Measurements from ENCODE around the gene GBP2. TPM values are rescaled to one million over a fixed set of nuclear protein-coding genes. Genes with fewer than 3 reads are reported as not detected.

GBP2 gene
- total RNA-seq, 4 donors from 2014 or later, result 63.0 to 83.6 (median 81.8) TPM

DNA sequence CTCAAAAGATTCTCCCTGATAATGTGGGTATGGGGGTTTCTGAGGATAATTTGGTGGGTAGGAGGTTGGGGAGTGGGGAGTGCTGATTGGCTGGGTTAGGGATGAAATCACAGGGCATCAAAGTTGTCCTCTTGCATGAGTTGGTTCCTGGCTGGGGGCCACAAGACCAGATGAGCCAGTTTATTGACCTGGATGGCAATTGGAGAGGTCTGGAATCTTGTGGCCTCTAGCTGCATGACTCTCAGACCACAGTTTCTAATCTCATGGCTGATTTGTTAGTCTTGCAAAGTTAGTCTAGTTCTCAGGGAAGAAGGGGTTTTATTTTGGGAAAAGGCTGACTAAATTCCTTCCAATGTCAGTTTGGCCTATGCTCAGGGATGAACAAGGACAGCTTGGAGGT, 57.6 kb downstream of the GBP2 start:
- no peak overlapping the region for H3K4me3 ChIP-seq (ENCODE audit: low read depth, poor library complexity, severe bottlenecking)
- intact Hi-C loops (cut with DNase I; ENCODE audit: low total_unique reads), result no loop called here
- DNase-seq (ENCODE audit: low spot score in 2 of 2), result no peak
- TF ChIP-seq POLR2A (IDR thresholded peaks at IDR 0.05), result no peak
- TF ChIP-seq, protein P1, sequence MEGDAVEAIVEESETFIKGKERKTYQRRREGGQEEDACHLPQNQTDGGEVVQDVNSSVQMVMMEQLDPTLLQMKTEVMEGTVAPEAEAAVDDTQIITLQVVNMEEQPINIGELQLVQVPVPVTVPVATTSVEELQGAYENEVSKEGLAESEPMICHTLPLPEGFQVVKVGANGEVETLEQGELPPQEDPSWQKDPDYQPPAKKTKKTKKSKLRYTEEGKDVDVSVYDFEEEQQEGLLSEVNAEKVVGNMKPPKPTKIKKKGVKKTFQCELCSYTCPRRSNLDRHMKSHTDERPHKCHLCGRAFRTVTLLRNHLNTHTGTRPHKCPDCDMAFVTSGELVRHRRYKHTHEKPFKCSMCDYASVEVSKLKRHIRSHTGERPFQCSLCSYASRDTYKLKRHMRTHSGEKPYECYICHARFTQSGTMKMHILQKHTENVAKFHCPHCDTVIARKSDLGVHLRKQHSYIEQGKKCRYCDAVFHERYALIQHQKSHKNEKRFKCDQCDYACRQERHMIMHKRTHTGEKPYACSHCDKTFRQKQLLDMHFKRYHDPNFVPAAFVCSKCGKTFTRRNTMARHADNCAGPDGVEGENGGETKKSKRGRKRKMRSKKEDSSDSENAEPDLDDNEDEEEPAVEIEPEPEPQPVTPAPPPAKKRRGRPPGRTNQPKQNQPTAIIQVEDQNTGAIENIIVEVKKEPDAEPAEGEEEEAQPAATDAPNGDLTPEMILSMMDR (IDR thresholded peaks at IDR 0.05), result no peak

DNA sequence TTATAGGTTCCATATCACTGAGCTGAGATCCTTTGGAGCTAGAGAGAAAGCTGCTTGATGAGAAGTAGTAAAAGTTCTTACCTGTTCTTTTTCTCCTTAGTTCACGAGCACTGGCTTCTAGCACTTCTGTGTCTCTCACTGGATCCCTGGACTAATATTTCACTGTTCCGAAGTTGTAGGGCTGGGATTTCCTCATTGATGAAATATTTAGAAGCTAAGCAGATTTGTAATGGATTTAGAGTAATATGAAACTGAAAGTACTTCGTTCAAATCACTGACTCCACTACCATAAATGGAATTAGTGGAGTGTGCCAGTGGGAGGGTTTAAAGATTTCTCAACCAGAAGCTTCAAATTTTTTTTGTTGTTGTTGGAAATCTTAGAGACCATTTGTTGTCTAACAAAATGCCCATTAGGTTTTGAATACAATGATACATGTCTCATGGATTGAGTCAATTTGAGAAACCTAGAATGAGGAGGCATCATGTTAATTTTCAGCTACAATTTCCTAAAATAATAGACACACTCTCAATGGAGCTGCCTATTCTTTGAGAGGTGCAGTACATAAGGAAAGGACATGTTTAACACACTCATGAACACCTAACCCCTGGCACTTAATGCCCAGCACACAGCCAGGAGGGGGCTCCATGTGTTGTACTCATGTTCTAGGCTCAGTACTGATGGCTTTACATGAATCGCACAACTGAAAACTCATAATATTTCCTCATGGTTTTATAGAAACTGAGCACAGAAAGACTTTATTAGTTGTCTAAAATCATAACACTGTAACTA, 60.6 kb downstream of the GBP2 start, which contains the start of gene GBP1:
Gene GBP1, minus strand, starts transcription at position 130 of the 790 bp plus-strand sequence. CDS start 1,974 bp downstream, outside the sequence.
- TF ChIP-seq, protein P1 (IDR thresholded peaks at IDR 0.05), result no peak
- no peak for TF ChIP-seq POLR2A (IDR thresholded peaks at IDR 0.05)
- peak in 1 of 2 donors; percentile 43 for DNase-seq (ENCODE audit: low spot score in 2 of 2)
- 20 to 24% methylated on average over 4 of the region's 4 CpGs for WGBS, 2 donors
- H3K4me3 ChIP-seq (ENCODE audit: low read depth, poor library complexity, severe bottlenecking), result peak within 1 kb of the TSS; percentile 24
- intact Hi-C loops (cut with DNase I; ENCODE audit: low total_unique reads), result no loop called here

DNA sequence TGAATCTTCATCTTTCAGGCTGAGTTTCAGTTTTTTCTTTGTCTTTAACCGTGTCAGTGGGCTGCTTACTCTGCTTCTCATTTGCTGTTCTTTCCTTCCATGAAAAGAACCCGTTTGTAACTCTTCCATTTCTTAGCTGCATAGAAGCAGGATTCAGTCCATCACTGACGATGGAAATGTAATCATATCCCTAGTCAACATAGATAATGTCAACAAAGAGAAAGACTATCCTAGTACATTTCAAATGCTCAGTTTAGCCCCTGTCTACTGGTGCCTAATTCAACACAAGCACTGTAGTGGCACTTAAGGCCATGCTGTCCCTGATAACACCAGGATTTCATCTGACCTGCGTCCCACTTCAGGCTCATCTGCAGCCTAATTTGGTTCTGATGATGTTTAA, 61.3 kb downstream of the GBP2 start:
- intact Hi-C loops (cut with DNase I; ENCODE audit: low total_unique reads), result no loop called here
- TF ChIP-seq, protein P1 (IDR thresholded peaks at IDR 0.05), result no peak
- TF ChIP-seq POLR2A (IDR thresholded peaks at IDR 0.05), result no peak
- DNase-seq (ENCODE audit: low spot score in 2 of 2), result no peak
- peak overlapping the region; percentile 24 for H3K4me3 ChIP-seq (ENCODE audit: low read depth, poor library complexity, severe bottlenecking)
- WGBS, 2 donors, result 4 to 6% methylated on average over 4 of the region's 4 CpGs

DNA sequence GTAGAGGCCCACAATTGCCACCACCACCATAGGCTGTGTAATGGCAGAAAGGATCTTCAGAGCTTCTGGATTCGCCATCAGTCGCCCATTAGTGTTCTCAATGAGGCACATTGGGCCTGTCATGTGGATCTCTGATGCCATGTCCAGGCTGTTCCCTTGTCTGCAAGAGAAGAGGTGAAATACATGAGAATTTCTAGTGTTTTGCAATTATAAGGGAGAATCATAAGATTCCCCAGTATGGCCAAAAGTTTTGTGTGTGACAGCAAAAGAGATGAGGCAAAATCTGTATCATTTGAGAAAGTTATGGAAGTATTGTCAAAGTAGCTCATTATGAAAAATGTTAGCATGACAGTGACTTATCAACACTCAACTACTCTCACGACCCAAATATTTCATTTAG, 62.8 kb downstream of the GBP2 start:
- H3K4me3 ChIP-seq (ENCODE audit: low read depth, poor library complexity, severe bottlenecking), result no peak overlapping the region
- WGBS, 2 donors, result 91 to 92% methylated on average over 3 of the region's 3 CpGs

DNA sequence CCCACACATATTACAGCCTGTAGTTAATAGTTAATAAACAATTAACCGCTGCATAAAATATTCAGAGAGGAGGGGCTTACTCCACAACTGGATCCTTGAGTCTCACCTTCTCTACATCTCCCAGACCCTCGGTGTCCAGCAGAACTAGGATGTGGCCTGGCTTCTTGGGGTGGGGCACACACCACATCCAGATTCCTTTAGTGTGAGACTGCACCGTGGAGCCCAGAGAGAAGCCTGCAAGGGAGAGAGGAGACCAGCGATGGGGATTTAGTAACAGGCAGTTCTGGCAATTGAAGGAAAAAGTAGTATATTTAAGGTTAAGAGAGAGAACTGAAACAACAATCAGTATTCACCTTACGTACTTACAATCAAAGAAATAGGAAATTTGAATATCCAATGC, 65.8 kb downstream of the GBP2 start:
- DNase-seq (ENCODE audit: low spot score in 2 of 2), result no peak
- H3K4me3 ChIP-seq (ENCODE audit: low read depth, poor library complexity, severe bottlenecking), result no peak overlapping the region
- TF ChIP-seq POLR2A (IDR thresholded peaks at IDR 0.05), result no peak
- TF ChIP-seq, protein P1 (IDR thresholded peaks at IDR 0.05), result no peak
- 95% methylated on average over 5 of the region's 5 CpGs for WGBS, 2 donors
- intact Hi-C loops (cut with DNase I; ENCODE audit: low total_unique reads), result no loop called here

More for the DNA sequence above, 62.8 kb downstream of the GBP2 start:
- no peak for TF ChIP-seq POLR2A (IDR thresholded peaks at IDR 0.05)
- TF ChIP-seq, protein P1 (IDR thresholded peaks at IDR 0.05), result no peak
- no peak for DNase-seq (ENCODE audit: low spot score in 2 of 2)
- intact Hi-C loops (cut with DNase I; ENCODE audit: low total_unique reads), result no loop called here

Other genes with a start within 250 kb of the GBP2 start
- gene GTF2B, start 234.5 kb downstream of the GBP2 start, total RNA-seq, result 10 to 100 TPM; 38.8 to 50.0 (median 40.3) TPM
- 10 to 100 TPM; 16.5 to 34.5 (median 24.3) TPM for gene KYAT3, start 133.5 kb downstream of the GBP2 start, total RNA-seq
- 10 to 100 TPM in 3 of 4 donors, 1 to 10 TPM in 1; 7.5 to 19.3 (median 13.4) TPM for gene RBMXL1, start 133.5 kb downstream of the GBP2 start, total RNA-seq
- gene GBP3, start 103.2 kb downstream of the GBP2 start, total RNA-seq, result 10 to 100 TPM in 1 of 4 donors, 1 to 10 TPM in 3; 5.6 to 16.2 (median 8.3) TPM
- 10 to 100 TPM in 2 of 4 donors, 1 to 10 TPM in 2; 6.6 to 14.0 (median 10.4) TPM for gene GBP1, start 60.9 kb downstream of the GBP2 start, total RNA-seq
- not detected for gene GBP7, start 49.9 kb upstream of the GBP2 start, total RNA-seq
- gene GBP4, start 72.8 kb upstream of the GBP2 start, total RNA-seq, result 1 to 10 TPM in 3 of 4 donors, under 1 TPM in 1; 0.46 to 4.6 (median 3.2) TPM
- under 1 TPM; 0.13 to 0.65 (median 0.34) TPM for gene GBP5, start 146.7 kb upstream of the GBP2 start, total RNA-seq
- 1 to 10 TPM in 1 of 4 donors, under 1 TPM in 3; 0.55 to 1.5 (median 0.74) TPM for gene GBP6, start 237.9 kb upstream of the GBP2 start, total RNA-seq